CD4-positive, CD25-positive, alpha-beta regulatory T cell (primary cell): ENCODE measurements around the gene LDLRAD3. TPM values are rescaled to one million over a fixed set of nuclear protein-coding genes. Genes with fewer than 3 reads are reported as not detected.

Source experiments
- ATAC-seq, 2 donors: fragments of 150-1000 bp; cut with Tn5 transposase; one replicate each; pipeline ENCODE4 v1.10.0; 2021; ENCODE audit warnings: low read depth in 2 of 2, moderate number of reproducible peaks in 2 of 2, moderate library complexity in 1 of 2
- DNase-seq, 3 donors: peaks; one replicate each; pipeline versions ENCODE4 v3.0.0 to v3.0.0-alpha.2; 2012 to 2022; ENCODE audit warnings: mixed read lengths in 1 of 3
- H3K27ac ChIP-seq: one replicate; pipeline ENCODE4 v1.7.0; 2013; ENCODE audit warnings: mild to moderate bottlenecking, low read length; ENCODE audit not compliant: insufficient read depth, poor library complexity, severe bottlenecking
- H3K27me3 ChIP-seq: one replicate; pipeline ENCODE4 v1.7.0; 2013; ENCODE audit warnings: low read length; ENCODE audit not compliant: control insufficient read depth, insufficient read depth
- H3K36me3 ChIP-seq: one replicate; pipeline ENCODE4 v1.7.0; 2013; ENCODE audit warnings: mild to moderate bottlenecking, low read length, moderate library complexity; ENCODE audit not compliant: control insufficient read depth, insufficient read depth
- H3K4me1 ChIP-seq: 2 replicates; pipeline ENCODE4 v1.7.0; 2013; ENCODE audit warnings: mild to moderate bottlenecking, low read length; ENCODE audit not compliant: insufficient read depth, control insufficient read depth, poor library complexity, severe bottlenecking
- H3K4me3 ChIP-seq: one replicate; pipeline ENCODE4 v1.7.0; 2013; ENCODE audit warnings: low read depth, mild to moderate bottlenecking, low read length, moderate library complexity
- H3K9me3 ChIP-seq, 2 experiments: 1 replicate in 1 of 2; 2 replicates in 1 of 2; pipeline ENCODE4 v1.7.0; 2013; ENCODE audit warnings: low read length in 2 of 2, mild to moderate bottlenecking in 1 of 2, moderate library complexity in 1 of 2; ENCODE audit not compliant: control insufficient read depth in 2 of 2
- H3K27ac Mint-ChIP-seq, 3 donors: one replicate each; pipeline ENCODE4 v1.8.0; 2020 to 2022; ENCODE audit warnings: mild to moderate bottlenecking in 3 of 3, mixed read lengths in 3 of 3, moderate library complexity in 2 of 3
- H3K27me3 Mint-ChIP-seq: one replicate; pipeline ENCODE4 v1.8.0; 2022; ENCODE audit warnings: mild to moderate bottlenecking, mixed read lengths
- H3K36me3 Mint-ChIP-seq: one replicate; pipeline ENCODE4 v1.8.0; 2020; ENCODE audit warnings: mixed read lengths
- H3K4me1 Mint-ChIP-seq, 4 donors: one replicate each; pipeline ENCODE4 v1.8.0; 2020 to 2022; ENCODE audit warnings: mixed read lengths in 4 of 4, mild to moderate bottlenecking in 1 of 4
- H3K4me3 Mint-ChIP-seq, 4 donors: one replicate each; pipeline ENCODE4 v1.8.0; 2020 to 2022; ENCODE audit warnings: mild to moderate bottlenecking in 4 of 4, mixed read lengths in 4 of 4, moderate library complexity in 3 of 4
- H3K9me3 Mint-ChIP-seq, 7 donors: one replicate each; pipeline ENCODE4 v1.8.0; 2020 to 2022; ENCODE audit warnings: mixed read lengths in 7 of 7, mild to moderate bottlenecking in 3 of 7, moderate library complexity in 2 of 7
- polyA plus RNA-seq, 4 donors: library from polyadenylated mRNA; unstranded; fragments of 300-500 nt; fragmentation: Illumina TruSeq; gene quantifications; one replicate each; pipeline ENCODE4 v1.2.3, GENCODE V29; 2021
- total RNA-seq: library from RNA; stranded (reverse); gene quantifications from one replicate; pipeline ENCODE4 v1.2.3, GENCODE V29; 2022

Gene LDLRAD3
- total RNA-seq (not detected), polyA plus RNA-seq (under 1 TPM in 1 of 4 donors, not detected in 3; 0.06 TPM)

GRCh38 chr11:35943713-35944502, at the start of gene LDLRAD3:
TSS of gene LDLRAD3 (plus strand) at chr11:35944062. CDS start at chr11:35944099, 37 bp downstream.
- H3K27me3 Mint-ChIP-seq = peaks cover 33% of the 10 kb centered on the region
- no peak within 1 kb of the TSS for H3K27ac Mint-ChIP-seq
- ATAC-seq (peak in 1 of 2 donors; percentile 25), DNase-seq (peak in 1 of 3 donors; percentile 17)
- H3K9me3 Mint-ChIP-seq = no peaks in the 10 kb centered on the region
- H3K4me1 Mint-ChIP-seq = peaks cover 4 to 18% (median 5%) of the 10 kb centered on the region in 4 donors
- Histone ChIP-seq H3K4me1 (no peaks in the 10 kb centered on the region), H3K27me3 (peaks cover 6% of the 10 kb centered on the region), H3K4me3 (no peak within 1 kb of the TSS), H3K27ac (no peak within 1 kb of the TSS), H3K36me3 (no peaks in the 10 kb centered on the region), H3K9me3 (no peaks in the 10 kb centered on the region)
- no peaks in the 10 kb centered on the region for H3K36me3 Mint-ChIP-seq
- peak within 1 kb of the TSS; percentile 61 to 87 (median 80) for H3K4me3 Mint-ChIP-seq

GRCh38 chr11:35897019-35897418, 46.8 kb upstream of the LDLRAD3 start:
- Histone ChIP-seq H3K4me1 (no peaks in the 10 kb centered on the region), H3K27ac (no peak overlapping the region), H3K36me3 (no peaks in the 10 kb centered on the region), H3K4me3 (no peak overlapping the region), H3K27me3 (no peaks in the 10 kb centered on the region), H3K9me3 (peaks cover 0 to 1% of the 10 kb centered on the region in 2 experiments)
- Mint-ChIP-seq H3K36me3 (no peaks in the 10 kb centered on the region), H3K27me3 (no peaks in the 10 kb centered on the region), H3K9me3 (peaks cover 0 to 10% (median 3%) of the 10 kb centered on the region in 7 donors), H3K27ac (no peak overlapping the region), H3K4me1 (no peaks in the 10 kb centered on the region), H3K4me3 (no peak overlapping the region)
- no peak for DNase-seq
- ATAC-seq = no peak

- H3K27ac ChIP-seq = no peak overlapping the region
- H3K9me3 ChIP-seq = peaks cover 0 to 13% of the 10 kb centered on the region in 2 experiments
- H3K27me3 Mint-ChIP-seq = no peaks in the 10 kb centered on the region
- no peaks in the 10 kb centered on the region for H3K4me1 ChIP-seq
- H3K4me3 ChIP-seq = no peak overlapping the region
- ATAC-seq = no peak
- no peaks in the 10 kb centered on the region for H3K36me3 Mint-ChIP-seq
- no peak overlapping the region for H3K27ac Mint-ChIP-seq
- peaks cover 3 to 19% (median 9%) of the 10 kb centered on the region in 7 donors for H3K9me3 Mint-ChIP-seq
- H3K27me3 ChIP-seq = peaks cover 2% of the 10 kb centered on the region
- no peaks in the 10 kb centered on the region for H3K36me3 ChIP-seq
- DNase-seq = no peak
- no peaks in the 10 kb centered on the region for H3K4me1 Mint-ChIP-seq
- no peak overlapping the region for H3K4me3 Mint-ChIP-seq
Observed at GRCh38 chr11:35902961-35903360, 40.9 kb upstream of the LDLRAD3 start.

GRCh38 chr11:35905646-35906276, 38.1 kb upstream of the LDLRAD3 start:
- Histone ChIP-seq H3K27me3 (peaks cover 2% of the 10 kb centered on the region), H3K36me3 (no peaks in the 10 kb centered on the region), H3K27ac (no peak overlapping the region), H3K4me3 (no peak overlapping the region), H3K4me1 (no peaks in the 10 kb centered on the region), H3K9me3 (peaks cover 0 to 13% of the 10 kb centered on the region in 2 experiments)
- Mint-ChIP-seq H3K27me3 (no peaks in the 10 kb centered on the region), H3K27ac (no peak overlapping the region), H3K4me1 (no peaks in the 10 kb centered on the region), H3K9me3 (peaks cover 4 to 19% (median 9%) of the 10 kb centered on the region in 7 donors), H3K4me3 (no peak overlapping the region), H3K36me3 (no peaks in the 10 kb centered on the region)
- DNase-seq (no peak), ATAC-seq (no peak)

- Mint-ChIP-seq H3K36me3 (no peaks in the 10 kb centered on the region), H3K4me3 (no peak overlapping the region), H3K4me1 (no peaks in the 10 kb centered on the region), H3K27me3 (no peaks in the 10 kb centered on the region), H3K27ac (no peak overlapping the region), H3K9me3 (peaks cover 4 to 17% (median 9%) of the 10 kb centered on the region in 7 donors)
- H3K9me3 ChIP-seq = peaks cover 0 to 13% of the 10 kb centered on the region in 2 experiments
- DNase-seq (no peak), ATAC-seq (no peak)
- no peaks in the 10 kb centered on the region for H3K36me3 ChIP-seq
- no peak overlapping the region for H3K27ac ChIP-seq
- peaks cover 2% of the 10 kb centered on the region for H3K27me3 ChIP-seq
- H3K4me3 ChIP-seq = no peak overlapping the region
- H3K4me1 ChIP-seq = no peaks in the 10 kb centered on the region
Observed at GRCh38 chr11:35906277-35906661, 37.6 kb upstream of the LDLRAD3 start.

GRCh38 chr11:35906681-35907080, 37.2 kb upstream of the LDLRAD3 start:
- peaks cover 2% of the 10 kb centered on the region for H3K27me3 ChIP-seq
- Mint-ChIP-seq H3K27ac (no peak overlapping the region), H3K27me3 (no peaks in the 10 kb centered on the region), H3K9me3 (peaks cover 4 to 13% (median 7%) of the 10 kb centered on the region in 7 donors), H3K36me3 (no peaks in the 10 kb centered on the region), H3K4me1 (no peaks in the 10 kb centered on the region), H3K4me3 (no peak overlapping the region)
- ATAC-seq = no peak
- no peak for DNase-seq
- no peaks in the 10 kb centered on the region for H3K4me1 ChIP-seq
- no peak overlapping the region for H3K27ac ChIP-seq
- no peak overlapping the region for H3K4me3 ChIP-seq
- H3K36me3 ChIP-seq = no peaks in the 10 kb centered on the region
- peaks cover 0 to 13% of the 10 kb centered on the region in 2 experiments for H3K9me3 ChIP-seq

GRCh38 chr11:35907648-35908431, 36.0 kb upstream of the LDLRAD3 start:
- H3K36me3 Mint-ChIP-seq = no peaks in the 10 kb centered on the region
- H3K4me3 ChIP-seq = no peak overlapping the region
- peaks cover 2% of the 10 kb centered on the region for H3K27me3 ChIP-seq
- ATAC-seq (no peak), DNase-seq (no peak)
- H3K9me3 ChIP-seq = peaks cover 0 to 4% of the 10 kb centered on the region in 2 experiments
- H3K4me1 ChIP-seq = no peaks in the 10 kb centered on the region
- no peak overlapping the region for H3K4me3 Mint-ChIP-seq
- H3K27ac ChIP-seq = no peak overlapping the region
- no peaks in the 10 kb centered on the region for H3K27me3 Mint-ChIP-seq
- H3K27ac Mint-ChIP-seq = no peak overlapping the region
- H3K9me3 Mint-ChIP-seq = peaks cover 2 to 6% (median 5%) of the 10 kb centered on the region in 7 donors
- H3K4me1 Mint-ChIP-seq = no peaks in the 10 kb centered on the region
- H3K36me3 ChIP-seq = no peaks in the 10 kb centered on the region
